ENCODE results near the gene AGPAT3. TPM values are rescaled to one million over a fixed set of nuclear protein-coding genes. Genes with fewer than 3 reads are reported as not detected.
A peak's percentile ranks its signal among the peaks of the same experiment; 100 is the strongest.

Gene AGPAT3
- total and polyA plus RNA-seq, 2 donors (not counting 1 experiment from before 2014, with no cell fraction given), result 29.4 to 44.9 TPM

DNA sequence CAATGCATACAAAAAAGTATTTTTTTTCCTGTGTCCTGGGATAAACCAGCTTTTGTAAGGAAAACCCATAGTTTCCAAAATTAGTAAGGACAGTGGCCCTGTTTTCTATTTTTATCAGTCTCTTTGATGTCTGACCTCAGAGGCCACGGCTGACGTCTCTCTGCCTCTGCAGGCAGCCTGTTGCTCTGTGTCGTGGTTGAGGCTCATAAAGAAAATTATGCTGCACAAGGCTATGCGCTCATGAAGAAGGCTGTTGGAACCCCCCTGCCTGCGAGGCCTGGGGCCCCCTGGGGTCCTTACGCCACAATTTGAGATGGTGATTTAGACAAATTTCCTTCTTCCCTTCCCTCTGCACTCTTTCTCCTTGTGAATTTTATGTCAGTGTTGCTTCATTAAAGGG, 48.9 kb downstream of the AGPAT3 start:
- H2AFZ ChIP-seq (ENCODE audit: low read length), result no peak overlapping the region
- peak; percentile 48 to 60 for DNase-seq (ENCODE audit: low read depth in 2 of 2)
- no peaks in the 10 kb centered on the region for H3K27me3 ChIP-seq (ENCODE audit: control insufficient read depth, insufficient read depth, low read length)
- no peaks in the 10 kb centered on the region for H4K20me1 ChIP-seq (ENCODE audit: control insufficient read depth, extremely low read depth, insufficient read depth, low read length)
- H3K27ac ChIP-seq (ENCODE audit: insufficient read depth, low read length), result no peak overlapping the region
- H3K9me3 ChIP-seq (ENCODE audit: control insufficient read depth, insufficient read depth, low read depth, low read length), result no peaks in the 10 kb centered on the region
- H3K4me1 ChIP-seq (ENCODE audit: control insufficient read depth, extremely low read depth, insufficient read depth, low read length), result no peaks in the 10 kb centered on the region
- peaks cover 15% of the 10 kb centered on the region for H3K79me2 ChIP-seq (ENCODE audit: control insufficient read depth, insufficient read depth, low read length)
- H3K4me3 ChIP-seq (replicated peaks in 1 of 4; ENCODE audit: control extremely low read depth in 1 of 4, insufficient read depth in 1 of 4, low read depth in 3 of 4, low read length in 4 of 4), result no peak overlapping the region
- no peak overlapping the region for H3K9ac ChIP-seq (ENCODE audit: insufficient read depth, low read length)
- H3K4me2 ChIP-seq (ENCODE audit: extremely low read depth, insufficient read depth, low read length), result no peak overlapping the region
- TF ChIP-seq EZH2 (IDR thresholded peaks at IDR 0.05; ENCODE audit: low read length, missing control alignments), result no peak
- TF ChIP-seq, protein P1, sequence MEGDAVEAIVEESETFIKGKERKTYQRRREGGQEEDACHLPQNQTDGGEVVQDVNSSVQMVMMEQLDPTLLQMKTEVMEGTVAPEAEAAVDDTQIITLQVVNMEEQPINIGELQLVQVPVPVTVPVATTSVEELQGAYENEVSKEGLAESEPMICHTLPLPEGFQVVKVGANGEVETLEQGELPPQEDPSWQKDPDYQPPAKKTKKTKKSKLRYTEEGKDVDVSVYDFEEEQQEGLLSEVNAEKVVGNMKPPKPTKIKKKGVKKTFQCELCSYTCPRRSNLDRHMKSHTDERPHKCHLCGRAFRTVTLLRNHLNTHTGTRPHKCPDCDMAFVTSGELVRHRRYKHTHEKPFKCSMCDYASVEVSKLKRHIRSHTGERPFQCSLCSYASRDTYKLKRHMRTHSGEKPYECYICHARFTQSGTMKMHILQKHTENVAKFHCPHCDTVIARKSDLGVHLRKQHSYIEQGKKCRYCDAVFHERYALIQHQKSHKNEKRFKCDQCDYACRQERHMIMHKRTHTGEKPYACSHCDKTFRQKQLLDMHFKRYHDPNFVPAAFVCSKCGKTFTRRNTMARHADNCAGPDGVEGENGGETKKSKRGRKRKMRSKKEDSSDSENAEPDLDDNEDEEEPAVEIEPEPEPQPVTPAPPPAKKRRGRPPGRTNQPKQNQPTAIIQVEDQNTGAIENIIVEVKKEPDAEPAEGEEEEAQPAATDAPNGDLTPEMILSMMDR (conservative IDR thresholded peaks at IDR 0.05 in 1 of 2, IDR thresholded peaks at IDR 0.05 in 1 of 2; ENCODE audit: low read depth in 1 of 2, low read length in 2 of 2), result no peak
- H3K36me3 ChIP-seq (ENCODE audit: control insufficient read depth, insufficient read depth, low read length), result no peaks in the 10 kb centered on the region

- Histone ChIP-seq H2AFZ (ENCODE audit: low read length) (no peak overlapping the region), H3K9ac (ENCODE audit: insufficient read depth, low read length) (no peak overlapping the region), H4K20me1 (ENCODE audit: control insufficient read depth, extremely low read depth, insufficient read depth, low read length) (no peaks in the 10 kb centered on the region), H3K4me2 (ENCODE audit: extremely low read depth, insufficient read depth, low read length) (peak overlapping the region; percentile 28), H3K9me3 (ENCODE audit: control insufficient read depth, insufficient read depth, low read depth, low read length) (no peaks in the 10 kb centered on the region), H3K27ac (ENCODE audit: insufficient read depth, low read length) (no peak overlapping the region), H3K27me3 (ENCODE audit: control insufficient read depth, insufficient read depth, low read length) (no peaks in the 10 kb centered on the region), H3K4me3 (replicated peaks in 1 of 4; ENCODE audit: control extremely low read depth in 1 of 4, insufficient read depth in 1 of 4, low read depth in 3 of 4, low read length in 4 of 4) (peak overlapping the region in 2 of 4 experiments; percentile 5 to 16), H3K79me2 (ENCODE audit: control insufficient read depth, insufficient read depth, low read length) (peaks cover 15% of the 10 kb centered on the region), H3K4me1 (ENCODE audit: control insufficient read depth, extremely low read depth, insufficient read depth, low read length) (no peaks in the 10 kb centered on the region), H3K36me3 (ENCODE audit: control insufficient read depth, insufficient read depth, low read length) (no peaks in the 10 kb centered on the region)
- TF ChIP-seq, protein P1 (conservative IDR thresholded peaks at IDR 0.05 in 1 of 2, IDR thresholded peaks at IDR 0.05 in 1 of 2; ENCODE audit: low read depth in 1 of 2, low read length in 2 of 2), result no peak
- DNase-seq (ENCODE audit: low read depth in 2 of 2), result no peak
These were observed 51.1 kb downstream of the AGPAT3 start for GRCh38 chr21:43916076-43916475.

DNA sequence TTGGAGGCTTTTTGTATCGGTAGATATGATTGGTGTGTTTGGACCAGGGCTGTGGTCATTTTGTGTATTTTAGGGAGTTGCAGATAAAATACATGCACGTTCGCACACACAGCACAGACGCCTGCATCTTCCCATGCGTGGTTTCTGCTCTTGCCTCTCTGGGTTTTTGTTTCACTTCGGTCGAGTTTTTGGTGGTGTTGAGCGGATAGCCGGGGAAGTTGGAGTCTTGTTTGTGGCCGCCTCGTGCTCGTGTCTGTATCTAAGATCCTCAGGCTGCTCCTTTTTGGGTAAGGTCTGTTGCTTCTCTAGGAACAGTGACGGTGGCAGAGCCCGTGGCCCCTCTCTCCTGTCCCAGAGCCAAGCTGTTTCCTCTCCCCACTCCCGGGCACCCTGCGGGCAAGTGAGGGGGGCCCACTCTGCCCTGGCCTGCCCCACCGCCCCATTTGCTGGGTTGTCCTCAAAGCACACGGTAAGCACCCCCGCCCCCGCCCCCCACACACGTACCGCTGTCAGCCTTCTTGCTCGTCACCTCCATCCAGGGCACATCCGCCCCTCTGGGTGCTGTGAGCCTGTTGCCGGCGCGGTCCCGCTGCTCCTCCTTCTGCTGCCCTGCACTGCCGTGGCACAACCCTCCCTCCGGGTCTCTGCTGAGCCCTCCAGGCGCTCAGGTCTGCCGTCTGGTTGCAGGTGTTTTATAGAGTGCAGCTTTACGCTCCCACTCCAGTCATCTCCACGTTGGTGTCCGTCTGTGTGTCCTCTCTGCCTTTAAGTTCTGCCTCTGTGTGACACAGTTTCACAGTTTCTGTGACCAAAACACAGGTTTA, 51.9 kb downstream of the AGPAT3 start:
- TF ChIP-seq, protein P1 (conservative IDR thresholded peaks at IDR 0.05 in 1 of 2, IDR thresholded peaks at IDR 0.05 in 1 of 2; ENCODE audit: low read depth in 1 of 2, low read length in 2 of 2), result no peak
- no peak for TF ChIP-seq EZH2 (IDR thresholded peaks at IDR 0.05; ENCODE audit: low read length, missing control alignments)
- Histone ChIP-seq H3K36me3 (ENCODE audit: control insufficient read depth, insufficient read depth, low read length) (no peaks in the 10 kb centered on the region), H3K4me1 (ENCODE audit: control insufficient read depth, extremely low read depth, insufficient read depth, low read length) (no peaks in the 10 kb centered on the region), H3K27me3 (ENCODE audit: control insufficient read depth, insufficient read depth, low read length) (no peaks in the 10 kb centered on the region), H3K9ac (ENCODE audit: insufficient read depth, low read length) (peak overlapping the region; percentile 27), H4K20me1 (ENCODE audit: control insufficient read depth, extremely low read depth, insufficient read depth, low read length) (no peaks in the 10 kb centered on the region), H3K79me2 (ENCODE audit: control insufficient read depth, insufficient read depth, low read length) (peaks cover 15% of the 10 kb centered on the region), H3K4me2 (ENCODE audit: extremely low read depth, insufficient read depth, low read length) (peak overlapping the region; percentile 28), H3K9me3 (ENCODE audit: control insufficient read depth, insufficient read depth, low read depth, low read length) (no peaks in the 10 kb centered on the region), H3K4me3 (replicated peaks in 1 of 4; ENCODE audit: control extremely low read depth in 1 of 4, insufficient read depth in 1 of 4, low read depth in 3 of 4, low read length in 4 of 4) (peak overlapping the region; percentile 5 to 54 (median 38)), H2AFZ (ENCODE audit: low read length) (no peak overlapping the region), H3K27ac (ENCODE audit: insufficient read depth, low read length) (peak overlapping the region; percentile 17)
- peak in 1 of 2 donors; percentile 35 for DNase-seq (ENCODE audit: low read depth in 2 of 2)
